Aorta (tissue), 5 donors: ENCODE data around the gene ZNF75A. TPM values are rescaled to one million over a fixed set of nuclear protein-coding genes. Genes with fewer than 3 reads are reported as not detected.

ENCODE experiments used
- ATAC-seq: fragments of 200-7000 bp; cut with Tn5 transposase; one replicate; pipeline ENCODE4 v1.9.1; 2022; ENCODE audit warnings: moderate library complexity; ENCODE audit not compliant: low FRiP score
- DNase-seq, 2 donors: peaks; one replicate each; pipeline ENCODE4 v3.0.0-alpha.2; 2020
- H3K27ac ChIP-seq, 2 donors: one replicate each; pipeline ENCODE4 v1.5.1; 2013; ENCODE audit warnings: low read length in 2 of 2, mild to moderate bottlenecking in 2 of 2, moderate library complexity in 2 of 2, control low read depth in 1 of 2, inconsistent platforms in 1 of 2, low read depth in 1 of 2
- H3K27me3 ChIP-seq, 2 donors: one replicate each; pipeline ENCODE4 v1.6.1; 2013; ENCODE audit warnings: control low read depth in 1 of 2, low read length in 1 of 2, mild to moderate bottlenecking in 1 of 2, moderate library complexity in 1 of 2; ENCODE audit not compliant: insufficient read depth in 2 of 2, control insufficient read depth in 1 of 2
- H3K36me3 ChIP-seq, 2 donors: one replicate each; pipeline ENCODE4 v1.6.1; 2013; ENCODE audit warnings: control low read depth in 1 of 2, low read length in 1 of 2, mild to moderate bottlenecking in 1 of 2; ENCODE audit not compliant: insufficient read depth in 2 of 2, control insufficient read depth in 1 of 2
- H3K4me1 ChIP-seq, 2 donors: one replicate each; pipeline ENCODE4 v1.6.1; 2013; ENCODE audit warnings: low read length in 2 of 2, control low read depth in 1 of 2, mild to moderate bottlenecking in 1 of 2, moderate library complexity in 1 of 2; ENCODE audit not compliant: insufficient read depth in 2 of 2, control insufficient read depth in 1 of 2
- H3K4me3 ChIP-seq, 2 donors: one replicate each; pipeline ENCODE4 v1.5.1; 2013; ENCODE audit warnings: low read length in 2 of 2, control low read depth in 1 of 2, mild to moderate bottlenecking in 1 of 2
- H3K9me3 ChIP-seq: one replicate; pipeline ENCODE4 v1.6.1; 2013; ENCODE audit warnings: mild to moderate bottlenecking, low read length; ENCODE audit not compliant: control insufficient read depth
- WGBS, 2 donors: extraction: QIAGEN DNeasy Blood & Tissue Kit; methylation state at CpG; one replicate each; pipeline ENCODE4 v1.1.7; 2013; 5-methylcytosine and 5-hydroxymethylcytosine counted together
- intact Hi-C, 2 donors: fragments of 100-400 bp; cut with DNase I; formaldehyde crosslinking; loops; one replicate each; pipeline versions ENCODE4 v1.14.2 to v1.15.0; 2022
- polyA plus RNA-seq, 2 donors: library from polyadenylated mRNA; stranded (reverse); fragments of 200-250 nt; gene quantifications; one replicate each; pipeline ENCODE4 v1.2.3, GENCODE V29; 2013
- total RNA-seq, 2 donors: library from RNA; stranded (reverse); fragmentation: NEBNext Ultra II Directional; extraction: Animal tissue kit (Norgen Biotek cat#: 25700); gene quantifications; one replicate each; pipeline ENCODE4 v1.2.1, GENCODE V29; 2021
- donor health status: healthy with polysubstance abuse.
- donor health status: Bipolar disorder and iron deficiency.
- donor health status: DM: no; HTN: no; CAD: no.
- donor health status: DM: no; HTN: no; CAD: no.
- donor health status: DM: yes; HTN: yes; CAD: no.

ZNF75A gene
- total and polyA plus RNA-seq, 4 donors: 6.1 to 28.1 (median 22.1) TPM

GRCh38 chr16:3282730-3283542, 22.4 kb upstream of the ZNF75A start, which contains the start of gene ZNF263:
Gene ZNF263, plus strand, starts transcription at chr16:3283491. Its CDS starts 328 bp downstream, at chr16:3283819.
- 0% methylated on average over 72 of the region's 72 CpGs for WGBS, 2 donors
- intact Hi-C loops: loop anchor here (2.0 to 10.0 kb wide), 5 partner anchors 16 to 262 kb away; partner anchors contain the start of genes TNFRSF12A (in 1 of the 2), ZNF174 (in 1 of the 2) and ZSCAN32 (in 1 of the 2)

GRCh38 chr16:3283543-3284447, 21.5 kb upstream of the ZNF75A start:
- Histone ChIP-seq H3K4me1 (no peaks in the 10 kb centered on the region), H3K27ac (peak overlapping the region; percentile 73 to 84), H3K9me3 (peaks cover 6% of the 10 kb centered on the region), H3K27me3 (no peaks in the 10 kb centered on the region), H3K36me3 (peaks cover 4 to 9% of the 10 kb centered on the region in 2 donors), H3K4me3 (peak overlapping the region; percentile 77 to 80)
- intact Hi-C loops: loop anchor here (2.0 to 10.0 kb wide), 5 partner anchors 17 to 263 kb away; partner anchors contain the start of genes TNFRSF12A (in 1 of the 2), ZNF174 (in 1 of the 2) and ZSCAN32 (in 1 of the 2)
- ATAC-seq: no peak
- WGBS, 2 donors: 5 to 6% methylated on average over 52 to 56 of the region's 56 CpGs
- DNase-seq: peak; percentile 55 to 78

More at GRCh38 chr16:3282730-3283542, 22.4 kb upstream of the ZNF75A start, which contains the start of gene ZNF263:
- peak within 1 kb of the TSS; percentile 84 to 93 for H3K27ac ChIP-seq
- H3K9me3 ChIP-seq: peaks cover 4% of the 10 kb centered on the region
- H3K36me3 ChIP-seq: peaks cover 4 to 7% of the 10 kb centered on the region in 2 donors
- no peaks in the 10 kb centered on the region for H3K4me1 ChIP-seq
- H3K27me3 ChIP-seq: no peaks in the 10 kb centered on the region
- peak; percentile 98 for ATAC-seq
- H3K4me3 ChIP-seq: peak within 1 kb of the TSS; percentile 77 to 80
- DNase-seq: peak; percentile 97 to 98

GRCh38 chr16:3285131-3285530, 20.2 kb upstream of the ZNF75A start:
- ATAC-seq (no peak), DNase-seq (no peak)
- Histone ChIP-seq H3K27ac (no peak overlapping the region), H3K9me3 (peaks cover 15% of the 10 kb centered on the region), H3K4me1 (no peaks in the 10 kb centered on the region), H3K36me3 (peaks cover 10 to 15% of the 10 kb centered on the region in 2 donors), H3K4me3 (no peak overlapping the region), H3K27me3 (no peaks in the 10 kb centered on the region)
- intact Hi-C loops: loop anchor here in 1 of 2 donors (10.0 kb wide), 1 partner anchor 170 kb away; no protein-coding TSS in a partner anchor
- 79 to 90% methylated on average over 6 of the region's 6 CpGs for WGBS, 2 donors

GRCh38 chr16:3289998-3290673, 15.2 kb upstream of the ZNF75A start:
- Histone ChIP-seq H3K4me3 (no peak overlapping the region), H3K4me1 (no peaks in the 10 kb centered on the region), H3K27me3 (no peaks in the 10 kb centered on the region), H3K36me3 (peaks cover 25 to 26% of the 10 kb centered on the region in 2 donors), H3K9me3 (peaks cover 33% of the 10 kb centered on the region), H3K27ac (no peak overlapping the region)
- ATAC-seq (no peak), DNase-seq (no peak)
- intact Hi-C loops: loop anchor here in 1 of 2 donors (10.0 kb wide), 1 partner anchor 165 kb away; no protein-coding TSS in a partner anchor
- 98 to 99% methylated on average over 16 of the region's 16 CpGs for WGBS, 2 donors

- intact Hi-C loops: no loop called here
- 62 to 75% methylated on average over 3 of the region's 3 CpGs for WGBS, 2 donors
- no peak for ATAC-seq
- no peak for DNase-seq
- H3K4me1 ChIP-seq: no peaks in the 10 kb centered on the region
- H3K36me3 ChIP-seq: peaks cover 18 to 22% of the 10 kb centered on the region in 2 donors
- no peaks in the 10 kb centered on the region for H3K27me3 ChIP-seq
- no peak overlapping the region for H3K27ac ChIP-seq
- H3K9me3 ChIP-seq: peaks cover 32% of the 10 kb centered on the region
- H3K4me3 ChIP-seq: no peak overlapping the region
Measured at GRCh38 chr16:3292604-3293003, 12.7 kb upstream of the ZNF75A start.

- Histone ChIP-seq H3K4me1 (no peaks in the 10 kb centered on the region), H3K9me3 (peaks cover 23% of the 10 kb centered on the region), H3K27me3 (no peaks in the 10 kb centered on the region), H3K4me3 (no peak overlapping the region), H3K36me3 (peaks cover 9 to 15% of the 10 kb centered on the region in 2 donors), H3K27ac (no peak overlapping the region)
- DNase-seq (no peak), ATAC-seq (no peak)
- intact Hi-C loops: no loop called here
- 18 to 28% methylated on average over 41 to 45 of the region's 45 CpGs for WGBS, 2 donors
Measured at GRCh38 chr16:3295209-3295608, 10.1 kb upstream of the ZNF75A start.

- WGBS, 2 donors: 59 to 60% methylated on average over 13 of the region's 13 CpGs
- intact Hi-C loops: no loop called here
- Histone ChIP-seq H3K9me3 (peaks cover 19% of the 10 kb centered on the region), H3K4me3 (no peak overlapping the region), H3K27me3 (no peaks in the 10 kb centered on the region), H3K36me3 (peaks cover 3 to 11% of the 10 kb centered on the region in 2 donors), H3K27ac (no peak overlapping the region), H3K4me1 (no peaks in the 10 kb centered on the region)
- DNase-seq (no peak), ATAC-seq (no peak)
Measured at GRCh38 chr16:3295783-3296182, 9.5 kb upstream of the ZNF75A start.

GRCh38 chr16:3304370-3304769, 927 bp upstream of the ZNF75A start:
- Histone ChIP-seq H3K4me1 (no peaks in the 10 kb centered on the region), H3K27ac (no peak overlapping the region), H3K36me3 (peaks cover 8 to 9% of the 10 kb centered on the region in 2 donors), H3K9me3 (peaks cover 18% of the 10 kb centered on the region), H3K27me3 (no peaks in the 10 kb centered on the region), H3K4me3 (peak overlapping the region in 1 of 2 donors; percentile 67)
- DNase-seq (no peak), ATAC-seq (no peak)
- intact Hi-C loops: no loop called here
- WGBS, 2 donors: 62 to 69% methylated on average over 4 of the region's 4 CpGs
